Epithelial cell of esophagus (primary cell): ENCODE data around the gene HOXD9.

Experiments used
- DNase-seq: peaks from one replicate; pipeline ENCODE4 v3.0.0; 2010; ENCODE audit warnings: low read depth
- H3K4me3 ChIP-seq: 2 replicates; pipeline ENCODE4 v1.5.1; 2011; ENCODE audit warnings: mild to moderate bottlenecking, low read length, control low read depth
- TF ChIP-seq, protein P1 (sequence below): IDR thresholded peaks from 2 replicates; pipeline ENCODE4 v1.5.1; 2011; ENCODE audit warnings: low read depth, mild to moderate bottlenecking, low read length, control low read depth, inconsistent platforms; ENCODE audit not compliant: insufficient read depth; ENCODE audit errors: missing control alignments

The HOXD9 gene

DNA sequence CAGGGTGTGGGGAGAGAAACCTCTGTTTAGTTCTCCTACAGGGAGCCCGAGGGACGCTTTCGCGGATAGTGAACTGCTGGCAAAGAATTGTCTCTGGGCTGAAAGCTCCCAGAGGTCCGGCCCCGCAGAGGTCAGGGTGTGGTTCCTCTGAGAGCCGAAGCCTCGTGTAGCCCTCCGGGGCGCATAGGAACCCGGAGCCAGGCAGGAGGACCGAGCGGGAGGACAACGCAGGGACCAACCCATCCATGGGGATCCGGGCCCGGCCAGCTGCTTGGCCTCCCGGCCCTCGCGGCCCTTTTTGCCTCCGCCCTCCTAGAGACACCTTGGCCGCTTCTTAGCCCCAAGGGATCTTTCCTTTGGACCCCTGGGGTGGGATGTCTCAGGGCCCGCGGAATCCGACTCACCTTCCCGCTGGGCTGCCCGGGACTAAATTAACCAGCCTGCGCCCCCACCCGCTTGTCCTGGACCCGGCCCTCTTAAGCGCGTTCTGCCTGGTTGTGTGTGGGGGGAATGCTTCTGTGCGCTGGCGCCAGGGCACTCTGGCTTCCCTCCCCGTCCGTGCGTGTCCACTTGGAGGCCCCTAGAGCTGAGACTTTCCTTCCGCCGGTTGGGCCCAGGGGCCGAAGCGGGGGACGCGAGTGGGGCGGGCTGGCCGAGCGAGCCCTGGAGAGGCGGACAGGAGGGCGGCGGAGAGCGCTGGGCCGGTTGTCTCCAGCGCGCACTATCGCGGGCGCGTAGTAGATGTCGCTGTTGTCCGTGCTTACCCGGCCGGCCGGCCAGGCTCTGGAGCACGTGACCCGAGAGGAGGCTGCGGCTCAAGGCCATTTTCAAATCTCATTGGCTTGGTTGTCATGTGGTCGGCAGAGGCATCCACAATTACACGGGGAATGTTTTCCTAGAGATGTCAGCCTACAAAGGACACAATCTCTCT lies 6.4 kb upstream of the HOXD9 start, which contains the start of gene HOXD10:
TSS of gene HOXD10 (plus strand) at position 896 of the 931 bp plus-strand sequence. CDS start 56 bp downstream, outside the sequence.
- no peak within 1 kb of the TSS for H3K4me3 ChIP-seq
- no peak for DNase-seq
- TF ChIP-seq, protein P1, sequence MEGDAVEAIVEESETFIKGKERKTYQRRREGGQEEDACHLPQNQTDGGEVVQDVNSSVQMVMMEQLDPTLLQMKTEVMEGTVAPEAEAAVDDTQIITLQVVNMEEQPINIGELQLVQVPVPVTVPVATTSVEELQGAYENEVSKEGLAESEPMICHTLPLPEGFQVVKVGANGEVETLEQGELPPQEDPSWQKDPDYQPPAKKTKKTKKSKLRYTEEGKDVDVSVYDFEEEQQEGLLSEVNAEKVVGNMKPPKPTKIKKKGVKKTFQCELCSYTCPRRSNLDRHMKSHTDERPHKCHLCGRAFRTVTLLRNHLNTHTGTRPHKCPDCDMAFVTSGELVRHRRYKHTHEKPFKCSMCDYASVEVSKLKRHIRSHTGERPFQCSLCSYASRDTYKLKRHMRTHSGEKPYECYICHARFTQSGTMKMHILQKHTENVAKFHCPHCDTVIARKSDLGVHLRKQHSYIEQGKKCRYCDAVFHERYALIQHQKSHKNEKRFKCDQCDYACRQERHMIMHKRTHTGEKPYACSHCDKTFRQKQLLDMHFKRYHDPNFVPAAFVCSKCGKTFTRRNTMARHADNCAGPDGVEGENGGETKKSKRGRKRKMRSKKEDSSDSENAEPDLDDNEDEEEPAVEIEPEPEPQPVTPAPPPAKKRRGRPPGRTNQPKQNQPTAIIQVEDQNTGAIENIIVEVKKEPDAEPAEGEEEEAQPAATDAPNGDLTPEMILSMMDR = no peak

- no peak for DNase-seq
- no peak overlapping the region for H3K4me3 ChIP-seq
- TF ChIP-seq, protein P1 = no peak
Measured at GRCh38 chr2:176117162-176117822, 5.2 kb upstream of the HOXD9 start.

- H3K4me3 ChIP-seq = no peak overlapping the region
- DNase-seq = no peak
- TF ChIP-seq, protein P1 = no peak
Measured at GRCh38 chr2:176117823-176118371, 4.6 kb upstream of the HOXD9 start.

DNA sequence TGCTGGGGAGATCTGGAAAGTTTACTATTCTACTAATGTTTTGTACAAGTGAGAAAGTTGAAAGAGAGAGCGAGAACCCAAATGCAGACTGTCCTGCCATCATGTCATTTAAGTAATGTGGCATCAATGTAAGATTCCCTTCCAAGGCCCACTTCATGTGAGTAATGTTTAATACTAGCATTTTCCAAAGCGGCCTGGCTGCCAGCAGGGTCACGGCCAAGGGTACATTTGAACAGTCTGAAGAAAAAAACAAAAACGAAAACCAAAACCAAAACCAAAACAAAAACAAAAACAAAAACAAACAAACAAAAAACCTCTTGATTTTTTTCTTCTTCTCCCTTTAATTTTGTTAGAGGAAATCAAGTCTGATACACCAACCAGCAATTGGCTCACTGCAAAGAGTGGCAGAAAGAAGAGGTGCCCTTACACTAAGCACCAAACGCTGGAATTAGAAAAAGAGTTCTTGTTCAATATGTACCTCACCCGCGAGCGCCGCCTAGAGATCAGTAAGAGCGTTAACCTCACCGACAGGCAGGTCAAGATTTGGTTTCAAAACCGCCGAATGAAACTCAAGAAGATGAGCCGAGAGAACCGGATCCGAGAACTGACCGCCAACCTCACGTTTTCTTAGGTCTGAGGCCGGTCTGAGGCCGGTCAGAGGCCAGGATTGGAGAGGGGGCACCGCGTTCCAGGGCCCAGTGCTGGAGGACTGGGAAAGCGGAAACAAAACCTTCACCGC lies 3.7 kb upstream of the HOXD9 start:
- TF ChIP-seq, protein P1 = peak; percentile 34
- no peak overlapping the region for H3K4me3 ChIP-seq
- DNase-seq = peak; percentile 22

DNA sequence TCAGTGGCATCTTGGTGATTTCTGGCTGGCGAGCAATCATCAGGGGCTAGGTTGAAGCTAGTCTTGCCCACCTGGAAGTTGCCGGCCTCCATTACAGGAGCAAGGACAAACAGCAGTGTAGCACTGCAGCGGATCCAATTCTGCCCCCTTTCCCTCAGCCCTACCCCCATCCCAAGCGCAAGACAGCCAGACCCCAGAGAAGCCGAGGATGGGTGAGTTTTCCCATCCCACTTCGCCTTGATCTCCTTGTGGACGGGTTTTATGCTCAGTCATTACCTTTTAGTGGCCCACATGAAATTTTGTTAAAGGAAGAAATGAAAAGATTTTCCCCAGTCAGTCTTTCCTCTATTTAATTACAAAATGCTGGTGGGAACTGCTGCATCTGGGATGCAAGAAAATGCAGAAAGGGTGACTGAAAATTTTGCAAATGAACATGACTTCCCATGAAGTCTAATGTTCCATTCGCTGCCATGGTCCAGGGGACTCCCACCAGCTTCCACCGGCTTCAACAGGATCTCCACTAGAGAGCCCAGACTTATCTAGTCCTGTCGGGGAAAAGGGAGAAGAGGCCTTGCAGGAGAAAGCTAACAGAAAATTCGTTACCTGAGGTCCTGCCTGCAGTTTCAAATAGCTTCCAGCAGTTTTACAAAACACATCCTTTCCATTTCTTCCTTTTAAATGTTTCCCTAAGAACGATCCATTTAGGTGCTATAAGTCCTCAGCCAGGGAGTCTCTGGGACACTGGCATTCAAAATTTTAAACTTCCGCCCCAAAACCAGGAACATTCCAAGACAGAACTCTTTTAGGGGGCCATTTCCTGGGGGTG lies 1.9 kb upstream of the HOXD9 start:
- TF ChIP-seq, protein P1 = no peak
- H3K4me3 ChIP-seq = no peak overlapping the region

More for the DNA sequence above, 1.9 kb upstream of the HOXD9 start:
- DNase-seq = no peak
